Cardiac muscle cell (in vitro differentiated cells and primary cell): ENCODE data around the gene AK4. TPM values are rescaled to one million over a fixed set of nuclear protein-coding genes. Genes with fewer than 3 reads are reported as not detected.

Experiments used
- DNase-seq, 2 donors: peaks; one replicate each; pipeline versions ENCODE4 v3.0.0 to v3.0.0-alpha.2; 2010 to 2017; ENCODE audit warnings: low read depth in 1 of 2, low spot score in 1 of 2
- H3K27ac ChIP-seq: fragments of 200-600 bp; sonication (generic); 2 replicates; pipeline ENCODE4 v1.5.1; 2016
- H3K27me3 ChIP-seq: fragments of 200-600 bp; sonication (generic); 2 replicates; pipeline ENCODE4 v1.6.0; 2016; ENCODE audit warnings: control low read depth
- H3K36me3 ChIP-seq: fragments of 200-600 bp; sonication (generic); 2 replicates; pipeline ENCODE4 v1.5.1; 2016; ENCODE audit warnings: control low read depth
- H3K4me1 ChIP-seq: fragments of 200-600 bp; sonication (generic); 2 replicates; pipeline ENCODE4 v1.8.1; 2017; ENCODE audit warnings: low read depth, mild to moderate bottlenecking, mixed run types
- H3K4me3 ChIP-seq: fragments of 200-600 bp; sonication (generic); 2 replicates; pipeline ENCODE4 v1.5.1; 2016; ENCODE audit warnings: mild to moderate bottlenecking
- H3K9me3 ChIP-seq: fragments of 200-600 bp; sonication (generic); 2 replicates; pipeline ENCODE4 v1.5.1; 2017; ENCODE audit warnings: low read depth, mild to moderate bottlenecking, control low read depth
- polyA plus RNA-seq: library from polyadenylated mRNA; unstranded; fragments of >200 nt; fragmentation: Nextera tagmentation; extraction: Ambion mirVana; gene quantifications from 2 replicates; pipeline ENCODE4 v1.2.1, GENCODE V29; 2016
- total RNA-seq: library from RNA; depleted of rRNA; stranded (reverse); fragments of >200 nt; gene quantifications from 2 replicates; pipeline ENCODE4 v1.2.3, GENCODE V29; 2016
- TF ChIP-seq, protein P1 (sequence below): IDR thresholded peaks from 2 replicates; pipeline ENCODE4 v1.5.1; 2012; ENCODE audit warnings: low read depth, mild to moderate bottlenecking, low read length

Gene AK4
- total and polyA plus RNA-seq, 2 experiments from 2014 or later: 93.1 to 133 TPM

GRCh38 chr1:65214340-65215027, 66.5 kb downstream of the AK4 start:
- no peak overlapping the region for H3K4me3 ChIP-seq
- peak overlapping the region; percentile 41 for H3K27ac ChIP-seq
- no peak for DNase-seq
- no peaks in the 10 kb centered on the region for H3K27me3 ChIP-seq
- H3K36me3 ChIP-seq: peaks cover 6% of the 10 kb centered on the region
- H3K4me1 ChIP-seq: peaks cover 2% of the 10 kb centered on the region
- TF ChIP-seq, protein P1, sequence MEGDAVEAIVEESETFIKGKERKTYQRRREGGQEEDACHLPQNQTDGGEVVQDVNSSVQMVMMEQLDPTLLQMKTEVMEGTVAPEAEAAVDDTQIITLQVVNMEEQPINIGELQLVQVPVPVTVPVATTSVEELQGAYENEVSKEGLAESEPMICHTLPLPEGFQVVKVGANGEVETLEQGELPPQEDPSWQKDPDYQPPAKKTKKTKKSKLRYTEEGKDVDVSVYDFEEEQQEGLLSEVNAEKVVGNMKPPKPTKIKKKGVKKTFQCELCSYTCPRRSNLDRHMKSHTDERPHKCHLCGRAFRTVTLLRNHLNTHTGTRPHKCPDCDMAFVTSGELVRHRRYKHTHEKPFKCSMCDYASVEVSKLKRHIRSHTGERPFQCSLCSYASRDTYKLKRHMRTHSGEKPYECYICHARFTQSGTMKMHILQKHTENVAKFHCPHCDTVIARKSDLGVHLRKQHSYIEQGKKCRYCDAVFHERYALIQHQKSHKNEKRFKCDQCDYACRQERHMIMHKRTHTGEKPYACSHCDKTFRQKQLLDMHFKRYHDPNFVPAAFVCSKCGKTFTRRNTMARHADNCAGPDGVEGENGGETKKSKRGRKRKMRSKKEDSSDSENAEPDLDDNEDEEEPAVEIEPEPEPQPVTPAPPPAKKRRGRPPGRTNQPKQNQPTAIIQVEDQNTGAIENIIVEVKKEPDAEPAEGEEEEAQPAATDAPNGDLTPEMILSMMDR: no peak
- no peaks in the 10 kb centered on the region for H3K9me3 ChIP-seq

GRCh38 chr1:65216989-65217388, 69.0 kb downstream of the AK4 start:
- TF ChIP-seq, protein P1: no peak
- Histone ChIP-seq H3K36me3 (peaks cover 14% of the 10 kb centered on the region), H3K9me3 (no peaks in the 10 kb centered on the region), H3K4me3 (no peak overlapping the region), H3K4me1 (peaks cover 2% of the 10 kb centered on the region), H3K27ac (no peak overlapping the region), H3K27me3 (no peaks in the 10 kb centered on the region)
- DNase-seq: no peak

- Histone ChIP-seq H3K9me3 (no peaks in the 10 kb centered on the region), H3K27me3 (no peaks in the 10 kb centered on the region), H3K4me3 (no peak overlapping the region), H3K27ac (no peak overlapping the region), H3K4me1 (no peaks in the 10 kb centered on the region), H3K36me3 (peaks cover 28% of the 10 kb centered on the region)
- TF ChIP-seq, protein P1: no peak
- no peak for DNase-seq
Measured at GRCh38 chr1:65221638-65222339, 73.8 kb downstream of the AK4 start.

- H3K36me3 ChIP-seq: peaks cover 28% of the 10 kb centered on the region
- TF ChIP-seq, protein P1: no peak
- no peaks in the 10 kb centered on the region for H3K9me3 ChIP-seq
- H3K4me3 ChIP-seq: no peak overlapping the region
- no peaks in the 10 kb centered on the region for H3K4me1 ChIP-seq
- no peaks in the 10 kb centered on the region for H3K27me3 ChIP-seq
- no peak overlapping the region for H3K27ac ChIP-seq
- DNase-seq: no peak
Measured at GRCh38 chr1:65222340-65222940, 74.4 kb downstream of the AK4 start.

DNA sequence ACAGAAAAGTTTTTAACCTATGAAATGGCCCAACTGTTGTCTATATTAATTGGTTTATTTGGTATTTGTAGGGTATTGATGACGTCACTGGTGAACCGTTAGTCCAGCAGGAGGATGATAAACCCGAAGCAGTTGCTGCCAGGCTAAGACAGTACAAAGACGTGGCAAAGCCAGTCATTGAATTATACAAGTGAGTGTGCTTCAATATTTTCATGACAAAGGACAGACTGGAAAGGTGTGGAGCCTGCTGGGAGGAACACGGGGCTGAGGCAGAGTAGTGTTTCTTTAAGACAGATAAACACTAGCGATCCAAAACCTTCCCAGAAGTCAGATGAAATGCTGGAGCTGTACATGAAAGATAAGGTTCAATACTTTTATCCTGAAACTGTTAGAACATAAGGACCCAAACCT, 76.7 kb downstream of the AK4 start:
- Histone ChIP-seq H3K9me3 (no peaks in the 10 kb centered on the region), H3K36me3 (peaks cover 20% of the 10 kb centered on the region), H3K27me3 (no peaks in the 10 kb centered on the region), H3K4me1 (no peaks in the 10 kb centered on the region), H3K4me3 (no peak overlapping the region), H3K27ac (no peak overlapping the region)
- no peak for DNase-seq
- TF ChIP-seq, protein P1: no peak
